ENCODE measurements around the gene GPC1.
A peak's percentile ranks its signal among the peaks of the same experiment; 100 is the strongest.
"Not testable (repeated sequence)": the region's sequence is repeated elsewhere in the genome, so short reads cannot be mapped to it uniquely, and the experiment has no call there.

The GPC1 gene

GRCh38 chr2:240435457-240435947 is at the start of gene GPC1:
Gene GPC1, plus strand, starts transcription at chr2:240435663. Its CDS starts 256 bp downstream, at chr2:240435919.
- peak; percentile 45 for DNase-seq

- no peak for DNase-seq
These were observed 49.1 kb upstream of the GPC1 start for GRCh38 chr2:240386326-240386725.

- DNase-seq = not testable (repeated sequence)
These were observed 48.7 kb upstream of the GPC1 start for GRCh38 chr2:240386743-240387142.

- no peak for DNase-seq
These were observed 48.2 kb upstream of the GPC1 start for GRCh38 chr2:240387325-240387668.

- DNase-seq = no peak
These were observed 47.6 kb upstream of the GPC1 start for GRCh38 chr2:240387669-240388358.

- DNase-seq = no peak
These were observed 46.8 kb upstream of the GPC1 start for GRCh38 chr2:240388471-240389301.

- DNase-seq = no peak
These were observed 46.1 kb upstream of the GPC1 start for GRCh38 chr2:240389302-240389805.

GRCh38 chr2:240390091-240391073 is 45.1 kb upstream of the GPC1 start:
- DNase-seq = no peak

- DNase-seq = no peak
These were observed 44.1 kb upstream of the GPC1 start for GRCh38 chr2:240391111-240392051.

- no peak for DNase-seq
These were observed 43.1 kb upstream of the GPC1 start for GRCh38 chr2:240392084-240392947.

GRCh38 chr2:240392948-240393830 is 42.3 kb upstream of the GPC1 start:
- no peak for DNase-seq

GRCh38 chr2:240393831-240394410 is 41.5 kb upstream of the GPC1 start:
- no peak for DNase-seq

GRCh38 chr2:240394549-240394948 is 40.9 kb upstream of the GPC1 start:
- DNase-seq = no peak

GRCh38 chr2:240395448-240395847 is 40.0 kb upstream of the GPC1 start:
- DNase-seq = no peak

- no peak for DNase-seq
These were observed 39.4 kb upstream of the GPC1 start for GRCh38 chr2:240395896-240396622.

- DNase-seq = no peak
These were observed 38.6 kb upstream of the GPC1 start for GRCh38 chr2:240396623-240397541.

GRCh38 chr2:240397542-240397916 is 37.9 kb upstream of the GPC1 start:
- DNase-seq = no peak
